GM23338 (cell line): ENCODE measurements around the gene TMED3. TPM values are rescaled to one million over a fixed set of nuclear protein-coding genes. Genes with fewer than 3 reads are reported as not detected.

Source experiments
- ATAC-seq: fragments of 200-7000 bp; cut with Tn5 transposase; 3 replicates; pipeline ENCODE4 v1.9.1; 2020
- DNase-seq: peaks from one replicate; pipeline ENCODE4 v3.0.0-alpha.2; 2015; ENCODE audit warnings: low spot score
- H2AFZ ChIP-seq: fragments of 200-600 bp; sonication (generic); 2 replicates; pipeline ENCODE4 v1.8.0; 2016; ENCODE audit warnings: antibody characterized with exemption, mild to moderate bottlenecking, moderate library complexity
- H3F3A ChIP-seq: fragments of 200-600 bp; sonication (generic); replicated peaks from 2 replicates; pipeline ENCODE4 v1.8.0; 2017; ENCODE audit warnings: antibody characterized with exemption, mixed run types, low read depth
- H3K27ac ChIP-seq: fragments of 200-600 bp; sonication (generic); 2 replicates; pipeline ENCODE4 v1.6.1; 2016; ENCODE audit warnings: low read depth
- H3K27me3 ChIP-seq: fragments of 200-600 bp; sonication (generic); 2 replicates; pipeline ENCODE4 v1.8.0; 2016; ENCODE audit warnings: mild to moderate bottlenecking, mixed run types, moderate library complexity; ENCODE audit not compliant: insufficient read depth
- H3K36me3 ChIP-seq: fragments of 200-600 bp; sonication (generic); 2 replicates; pipeline ENCODE4 v1.8.0; 2016; ENCODE audit warnings: mild to moderate bottlenecking; ENCODE audit not compliant: insufficient read depth
- H3K4me1 ChIP-seq: fragments of 200-600 bp; sonication (generic); 2 replicates; pipeline ENCODE4 v1.8.0; 2016; ENCODE audit warnings: mild to moderate bottlenecking, moderate library complexity; ENCODE audit not compliant: insufficient read depth
- H3K4me2 ChIP-seq: fragments of 200-600 bp; sonication (generic); 2 replicates; pipeline ENCODE4 v1.7.1; 2017; ENCODE audit warnings: mixed run types
- H3K4me3 ChIP-seq: fragments of 200-600 bp; sonication (generic); 2 replicates; pipeline ENCODE4 v1.6.1; 2016; ENCODE audit warnings: mixed run types
- H3K79me2 ChIP-seq: fragments of 200-600 bp; sonication (generic); replicated peaks from 2 replicates; pipeline ENCODE4 v1.8.0; 2017; ENCODE audit warnings: mild to moderate bottlenecking; ENCODE audit not compliant: insufficient read depth
- H3K9me2 ChIP-seq: fragments of 200-600 bp; sonication (generic); 2 replicates; pipeline ENCODE4 v1.8.0; 2017; ENCODE audit not compliant: insufficient read depth
- H4K20me1 ChIP-seq: fragments of 200-600 bp; sonication (generic); replicated peaks from 2 replicates; pipeline ENCODE4 v1.8.0; 2017; ENCODE audit warnings: mild to moderate bottlenecking; ENCODE audit not compliant: insufficient read depth
- H3K27ac Mint-ChIP-seq: 2 replicates; pipeline ENCODE4 v1.8.0; 2020; ENCODE audit warnings: inconsistent platforms, mild to moderate bottlenecking, moderate library complexity, mixed read lengths
- H3K27me3 Mint-ChIP-seq: 3 replicates; pipeline ENCODE4 v1.8.0; 2022; ENCODE audit warnings: low read depth, mild to moderate bottlenecking, moderate library complexity, mixed read lengths, inconsistent platforms; ENCODE audit not compliant: insufficient read depth, poor library complexity
- H3K36me3 Mint-ChIP-seq: 3 replicates; pipeline ENCODE4 v1.8.0; 2021; ENCODE audit warnings: low read depth, mild to moderate bottlenecking, inconsistent platforms, moderate library complexity, mixed read lengths
- H3K4me1 Mint-ChIP-seq: 3 replicates; pipeline ENCODE4 v1.8.0; 2020; ENCODE audit warnings: mild to moderate bottlenecking, inconsistent platforms, mixed read lengths
- H3K4me3 Mint-ChIP-seq: 3 replicates; pipeline ENCODE4 v1.8.0; 2021; ENCODE audit warnings: moderate library complexity, mild to moderate bottlenecking, inconsistent platforms, mixed read lengths
- H3K9me3 Mint-ChIP-seq: 3 replicates; pipeline ENCODE4 v1.8.0; 2020; ENCODE audit warnings: moderate library complexity, mild to moderate bottlenecking, inconsistent platforms, mixed read lengths
- CREB1 ChIP-seq: fragments of 250-450 bp; sonication (Bioruptor Pico); IDR thresholded peaks from 2 replicates; pipeline ENCODE4 v1.5.0; 2020; ENCODE audit warnings: low read depth, mild to moderate bottlenecking, moderate library complexity
- EZH2 ChIP-seq: fragments of 200-600 bp; sonication (generic); IDR thresholded peaks from one replicate; pipeline ENCODE4 v1.8.0; 2017; ENCODE audit warnings: antibody characterized with exemption, mild to moderate bottlenecking, low read depth; ENCODE audit not compliant: unreplicated experiment
- EZH2phosphoT487 ChIP-seq: fragments of 200-600 bp; sonication (generic); IDR thresholded peaks from one replicate; pipeline ENCODE4 v1.8.1; 2018; ENCODE audit warnings: antibody characterized with exemption; ENCODE audit not compliant: unreplicated experiment
- JUNB ChIP-seq: IDR thresholded peaks from one replicate; pipeline ENCODE4 v1.6.1; 2016; ENCODE audit warnings: antibody characterized with exemption; ENCODE audit not compliant: unreplicated experiment
- NANOG ChIP-seq: IDR thresholded peaks from 2 replicates; pipeline ENCODE4 v1.6.1; 2016; ENCODE audit warnings: antibody characterized with exemption, borderline replicate concordance
- POLR2AphosphoS5 ChIP-seq: IDR thresholded peaks from 2 replicates; pipeline ENCODE4 v1.6.1; 2016; ENCODE audit warnings: antibody characterized with exemption, low read depth
- STAT1 ChIP-seq: IDR thresholded peaks from one replicate; pipeline ENCODE4 v1.6.1; 2016; ENCODE audit warnings: antibody characterized with exemption; ENCODE audit not compliant: unreplicated experiment
- ZNF331 ChIP-seq: fragments of 250-450 bp; sonication (Bioruptor Pico); IDR thresholded peaks from 2 replicates; pipeline ENCODE4 v1.5.0; 2020; ENCODE audit warnings: low read depth, mild to moderate bottlenecking, moderate library complexity
- polyA plus RNA-seq: library from polyadenylated mRNA; unstranded; fragments of >200 nt; fragmentation: Nextera tagmentation; extraction: Ambion mirVana; gene quantifications from 2 replicates; pipeline ENCODE4 v1.2.1, GENCODE V29; 2016
- total RNA-seq: library from RNA; depleted of rRNA; stranded (reverse); fragments of >200 nt; shearing (Covaris generic); gene quantifications from 2 replicates; pipeline ENCODE4 v1.2.3, GENCODE V29; 2014
- TF ChIP-seq, protein P1 (sequence below): IDR thresholded peaks from one replicate; pipeline ENCODE4 v1.6.1; 2018; ENCODE audit warnings: antibody characterized with exemption; ENCODE audit not compliant: unreplicated experiment
- TF ChIP-seq, protein P2 (sequence below): IDR thresholded peaks from 2 replicates; pipeline ENCODE4 v1.6.1; 2016; ENCODE audit warnings: antibody characterized with exemption

Gene TMED3
- total and polyA plus RNA-seq, 2 experiments from 2014 or later, result 33.7 to 49.2 TPM

DNA sequence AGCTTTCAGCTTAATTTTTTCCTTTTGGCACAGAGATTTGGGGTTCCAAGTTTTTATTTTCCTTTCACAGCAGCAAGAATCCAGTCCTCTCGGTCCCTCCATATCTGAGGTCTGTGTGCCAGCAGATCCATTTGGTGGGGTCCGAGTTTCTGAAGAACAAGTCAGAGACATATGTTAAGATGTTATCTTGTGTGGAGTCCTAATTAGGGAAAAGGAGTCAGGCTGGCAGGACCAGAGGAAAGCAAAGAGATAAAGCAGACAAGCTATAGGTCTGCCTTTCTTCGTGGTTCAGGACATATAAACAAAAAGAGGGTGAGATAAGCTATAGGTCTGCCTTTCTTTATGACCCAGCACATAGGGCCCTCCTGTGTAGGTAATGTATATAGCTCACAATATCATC is 54.9 kb downstream of the TMED3 start:
- Histone ChIP-seq H3K27me3 (no peaks in the 10 kb centered on the region), H3F3A (no peaks in the 10 kb centered on the region), H3K9me2 (no peaks in the 10 kb centered on the region), H4K20me1 (no peaks in the 10 kb centered on the region), H3K4me3 (no peak overlapping the region), H3K4me1 (peaks cover 5% of the 10 kb centered on the region; the same call in 1 of the 2 replicates), H3K36me3 (no peaks in the 10 kb centered on the region), H2AFZ (no peak overlapping the region), H3K4me2 (no peak overlapping the region), H3K27ac (no peak overlapping the region), H3K79me2 (no peaks in the 10 kb centered on the region)
- Mint-ChIP-seq H3K4me1 (peaks cover 13% of the 10 kb centered on the region), H3K27ac (no peak overlapping the region), H3K4me3 (no peak overlapping the region), H3K9me3 (peaks cover 10% of the 10 kb centered on the region; the same call in 2 of the 3 replicates), H3K36me3 (peaks cover 17% of the 10 kb centered on the region; the same call in 2 of the 3 replicates), H3K27me3 (peaks cover 4% of the 10 kb centered on the region)
- TF ChIP-seq EZH2phosphoT487, result no peak
- no peak for TF ChIP-seq CREB1 (CRISPR knock-in tag)
- no peak for TF ChIP-seq JUNB
- ATAC-seq (no peak), DNase-seq (no peak)

DNA sequence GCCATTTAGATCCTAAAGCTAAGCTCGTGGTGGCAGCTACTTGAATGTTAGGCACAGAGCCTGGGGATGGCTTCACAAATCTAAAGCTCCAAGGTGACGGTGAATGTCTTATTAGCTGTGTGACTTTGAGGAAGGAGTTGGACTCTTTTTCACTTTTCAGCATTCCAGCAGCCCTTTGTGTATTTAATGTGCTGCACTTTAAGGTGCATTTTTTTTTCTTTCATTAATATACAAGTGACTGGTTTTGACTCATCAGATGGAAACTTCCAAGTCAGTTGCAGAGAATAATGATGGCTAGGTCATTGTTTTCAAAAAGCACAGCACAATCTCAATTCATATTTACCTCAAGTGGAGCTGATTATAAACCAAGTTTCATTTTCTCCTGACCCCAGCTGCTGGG is 55.8 kb downstream of the TMED3 start:
- Mint-ChIP-seq H3K36me3 (peaks cover 17% of the 10 kb centered on the region; the same call in 2 of the 3 replicates), H3K9me3 (peaks cover 10% of the 10 kb centered on the region; the same call in 2 of the 3 replicates), H3K27me3 (peaks cover 2% of the 10 kb centered on the region), H3K4me1 (peaks cover 13% of the 10 kb centered on the region), H3K4me3 (no peak overlapping the region), H3K27ac (no peak overlapping the region)
- no peak overlapping the region for H3K27ac ChIP-seq
- no peak for ATAC-seq
- H3K9me2 ChIP-seq, result no peaks in the 10 kb centered on the region
- H3F3A ChIP-seq, result no peaks in the 10 kb centered on the region
- H3K27me3 ChIP-seq, result no peaks in the 10 kb centered on the region
- no peak overlapping the region for H3K4me3 ChIP-seq
- TF ChIP-seq NANOG, result no peak
- TF ChIP-seq, protein P1, sequence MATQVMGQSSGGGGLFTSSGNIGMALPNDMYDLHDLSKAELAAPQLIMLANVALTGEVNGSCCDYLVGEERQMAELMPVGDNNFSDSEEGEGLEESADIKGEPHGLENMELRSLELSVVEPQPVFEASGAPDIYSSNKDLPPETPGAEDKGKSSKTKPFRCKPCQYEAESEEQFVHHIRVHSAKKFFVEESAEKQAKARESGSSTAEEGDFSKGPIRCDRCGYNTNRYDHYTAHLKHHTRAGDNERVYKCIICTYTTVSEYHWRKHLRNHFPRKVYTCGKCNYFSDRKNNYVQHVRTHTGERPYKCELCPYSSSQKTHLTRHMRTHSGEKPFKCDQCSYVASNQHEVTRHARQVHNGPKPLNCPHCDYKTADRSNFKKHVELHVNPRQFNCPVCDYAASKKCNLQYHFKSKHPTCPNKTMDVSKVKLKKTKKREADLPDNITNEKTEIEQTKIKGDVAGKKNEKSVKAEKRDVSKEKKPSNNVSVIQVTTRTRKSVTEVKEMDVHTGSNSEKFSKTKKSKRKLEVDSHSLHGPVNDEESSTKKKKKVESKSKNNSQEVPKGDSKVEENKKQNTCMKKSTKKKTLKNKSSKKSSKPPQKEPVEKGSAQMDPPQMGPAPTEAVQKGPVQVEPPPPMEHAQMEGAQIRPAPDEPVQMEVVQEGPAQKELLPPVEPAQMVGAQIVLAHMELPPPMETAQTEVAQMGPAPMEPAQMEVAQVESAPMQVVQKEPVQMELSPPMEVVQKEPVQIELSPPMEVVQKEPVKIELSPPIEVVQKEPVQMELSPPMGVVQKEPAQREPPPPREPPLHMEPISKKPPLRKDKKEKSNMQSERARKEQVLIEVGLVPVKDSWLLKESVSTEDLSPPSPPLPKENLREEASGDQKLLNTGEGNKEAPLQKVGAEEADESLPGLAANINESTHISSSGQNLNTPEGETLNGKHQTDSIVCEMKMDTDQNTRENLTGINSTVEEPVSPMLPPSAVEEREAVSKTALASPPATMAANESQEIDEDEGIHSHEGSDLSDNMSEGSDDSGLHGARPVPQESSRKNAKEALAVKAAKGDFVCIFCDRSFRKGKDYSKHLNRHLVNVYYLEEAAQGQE, result no peak
- no peaks in the 10 kb centered on the region for H3K79me2 ChIP-seq
- peaks cover 5% of the 10 kb centered on the region; the same call in 1 of the 2 replicates for H3K4me1 ChIP-seq
- no peaks in the 10 kb centered on the region for H3K36me3 ChIP-seq
- no peaks in the 10 kb centered on the region for H4K20me1 ChIP-seq
- no peak overlapping the region for H3K4me2 ChIP-seq
- no peak for DNase-seq
- no peak overlapping the region for H2AFZ ChIP-seq

DNA sequence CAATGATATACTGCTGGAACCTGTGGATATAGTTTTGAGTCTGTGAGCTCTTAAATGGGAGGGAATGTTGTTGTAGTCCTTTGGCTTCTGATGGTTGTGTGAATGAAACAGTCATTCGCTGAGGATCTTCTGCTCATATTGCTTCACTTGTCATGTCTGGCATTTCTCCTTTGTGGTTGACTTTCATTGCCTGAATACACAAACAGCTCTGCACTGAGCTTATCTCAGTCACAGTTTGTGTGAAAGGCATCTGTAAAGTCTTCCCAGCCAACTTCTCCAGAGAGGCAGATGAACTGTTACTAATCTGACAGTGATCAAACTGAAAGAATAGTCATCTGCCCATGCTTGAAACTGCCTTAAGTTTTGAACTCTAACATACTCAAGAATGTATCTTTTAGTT is 59.8 kb downstream of the TMED3 start:
- Mint-ChIP-seq H3K27me3 (peaks cover 4% of the 10 kb centered on the region), H3K27ac (no peak overlapping the region), H3K36me3 (peaks cover 3% of the 10 kb centered on the region; the same call in 1 of the 3 replicates), H3K4me1 (peaks cover 33% of the 10 kb centered on the region), H3K9me3 (peaks cover 2% of the 10 kb centered on the region; the same call in 2 of the 3 replicates), H3K4me3 (no peak overlapping the region)
- Histone ChIP-seq H3K36me3 (no peaks in the 10 kb centered on the region), H3F3A (no peaks in the 10 kb centered on the region), H3K27me3 (no peaks in the 10 kb centered on the region), H3K4me3 (no peak overlapping the region), H3K4me1 (peaks cover 14% of the 10 kb centered on the region), H2AFZ (no peak overlapping the region), H3K79me2 (no peaks in the 10 kb centered on the region), H3K4me2 (no peak overlapping the region), H4K20me1 (no peaks in the 10 kb centered on the region), H3K9me2 (peaks cover 11% of the 10 kb centered on the region), H3K27ac (no peak overlapping the region)
- no peak for TF ChIP-seq EZH2
- no peak for TF ChIP-seq NANOG
- no peak for TF ChIP-seq EZH2phosphoT487
- no peak for TF ChIP-seq JUNB
- no peak for TF ChIP-seq ZNF331 (CRISPR knock-in tag)
- TF ChIP-seq POLR2AphosphoS5, result no peak
- TF ChIP-seq, protein P2, sequence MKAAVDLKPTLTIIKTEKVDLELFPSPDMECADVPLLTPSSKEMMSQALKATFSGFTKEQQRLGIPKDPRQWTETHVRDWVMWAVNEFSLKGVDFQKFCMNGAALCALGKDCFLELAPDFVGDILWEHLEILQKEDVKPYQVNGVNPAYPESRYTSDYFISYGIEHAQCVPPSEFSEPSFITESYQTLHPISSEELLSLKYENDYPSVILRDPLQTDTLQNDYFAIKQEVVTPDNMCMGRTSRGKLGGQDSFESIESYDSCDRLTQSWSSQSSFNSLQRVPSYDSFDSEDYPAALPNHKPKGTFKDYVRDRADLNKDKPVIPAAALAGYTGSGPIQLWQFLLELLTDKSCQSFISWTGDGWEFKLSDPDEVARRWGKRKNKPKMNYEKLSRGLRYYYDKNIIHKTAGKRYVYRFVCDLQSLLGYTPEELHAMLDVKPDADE, result no peak
- no peak for TF ChIP-seq STAT1
- DNase-seq, result no peak
- no peak for ATAC-seq
